ENCODE data around the gene C2CD2L. TPM values are rescaled to one million over a fixed set of nuclear protein-coding genes. Genes with fewer than 3 reads are reported as not detected.
"Not testable (repeated sequence)": the region's sequence is repeated elsewhere in the genome, so short reads cannot be mapped to it uniquely, and the experiment has no call there.

C2CD2L gene
- total RNA-seq, 1 experiment from 2014 or later: 7.8 TPM

DNA sequence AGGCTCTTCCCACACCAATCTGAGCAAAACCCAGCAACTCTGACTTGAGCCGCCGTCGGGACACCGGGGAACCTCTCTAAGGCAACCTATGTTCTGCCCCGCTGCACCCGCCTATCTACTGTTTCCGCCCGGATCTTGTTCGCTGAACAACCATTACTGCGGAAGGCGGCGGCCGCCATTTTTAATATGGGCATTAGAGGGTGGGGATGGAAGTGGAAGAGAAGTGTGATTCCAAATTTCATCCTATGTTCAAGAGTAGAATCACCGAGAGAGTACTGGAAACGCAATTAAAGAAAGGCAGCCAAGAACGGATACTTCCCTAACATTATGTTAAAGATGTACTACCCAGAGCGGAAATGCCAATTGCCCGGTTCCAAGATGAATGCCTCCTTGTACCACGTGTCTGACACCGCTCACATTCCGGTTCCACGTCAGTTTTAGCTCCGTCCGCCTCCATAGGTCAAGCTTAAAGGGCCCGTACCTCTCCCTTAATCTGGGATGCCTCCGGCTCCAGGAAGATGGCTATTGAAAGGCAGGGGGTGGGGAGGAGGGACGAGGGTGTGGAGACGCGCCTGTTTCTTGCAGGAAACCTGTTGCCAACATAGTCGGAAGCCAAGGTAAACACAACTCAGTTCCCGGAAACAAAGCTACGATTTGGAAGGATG lies 5.3 kb upstream of the C2CD2L start, which contains the start of gene DPAGT1:
TSS of gene DPAGT1 (minus strand) at position 95 of the 665 bp plus-strand sequence. CDS start 198 bp downstream, outside the sequence.
- intact Hi-C loops (cut with micrococcal nuclease; ENCODE audit: unreplicated experiment): loop anchor here (5.0 kb wide), 1 partner anchor 95 kb away; no protein-coding TSS in a partner anchor
- CTCF ChIA-PET: interaction anchor here (0.6 to 1.7 kb wide), 8 partner anchors 19 to 983 kb away, joined by 3 to 7 read pairs (median 6); partner anchors contain the start of genes CBL, HINFP and VPS11
- Mint-ChIP-seq H3K4me3 (ENCODE audit: low read depth, unreplicated experiment) (peak within 1 kb of the TSS; percentile 88), H3K36me3 (ENCODE audit: insufficient read depth, unreplicated experiment) (peaks cover 50% of the 10 kb centered on the region), H3K9me3 (ENCODE audit: low read depth, unreplicated experiment) (no peaks in the 10 kb centered on the region), H3K27me3 (ENCODE audit: unreplicated experiment) (no peaks in the 10 kb centered on the region), H3K4me1 (ENCODE audit: low read depth, unreplicated experiment) (peaks cover 9% of the 10 kb centered on the region), H3K27ac (ENCODE audit: unreplicated experiment) (peak within 1 kb of the TSS; percentile 98)
- peak; percentile 80 for DNase-seq
- TF ChIP-seq, protein P1, sequence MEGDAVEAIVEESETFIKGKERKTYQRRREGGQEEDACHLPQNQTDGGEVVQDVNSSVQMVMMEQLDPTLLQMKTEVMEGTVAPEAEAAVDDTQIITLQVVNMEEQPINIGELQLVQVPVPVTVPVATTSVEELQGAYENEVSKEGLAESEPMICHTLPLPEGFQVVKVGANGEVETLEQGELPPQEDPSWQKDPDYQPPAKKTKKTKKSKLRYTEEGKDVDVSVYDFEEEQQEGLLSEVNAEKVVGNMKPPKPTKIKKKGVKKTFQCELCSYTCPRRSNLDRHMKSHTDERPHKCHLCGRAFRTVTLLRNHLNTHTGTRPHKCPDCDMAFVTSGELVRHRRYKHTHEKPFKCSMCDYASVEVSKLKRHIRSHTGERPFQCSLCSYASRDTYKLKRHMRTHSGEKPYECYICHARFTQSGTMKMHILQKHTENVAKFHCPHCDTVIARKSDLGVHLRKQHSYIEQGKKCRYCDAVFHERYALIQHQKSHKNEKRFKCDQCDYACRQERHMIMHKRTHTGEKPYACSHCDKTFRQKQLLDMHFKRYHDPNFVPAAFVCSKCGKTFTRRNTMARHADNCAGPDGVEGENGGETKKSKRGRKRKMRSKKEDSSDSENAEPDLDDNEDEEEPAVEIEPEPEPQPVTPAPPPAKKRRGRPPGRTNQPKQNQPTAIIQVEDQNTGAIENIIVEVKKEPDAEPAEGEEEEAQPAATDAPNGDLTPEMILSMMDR (IDR thresholded peaks at IDR 0.05; ENCODE audit: unreplicated experiment): no peak
- BruUV-seq (replicated peaks): no TSS peak

DNA sequence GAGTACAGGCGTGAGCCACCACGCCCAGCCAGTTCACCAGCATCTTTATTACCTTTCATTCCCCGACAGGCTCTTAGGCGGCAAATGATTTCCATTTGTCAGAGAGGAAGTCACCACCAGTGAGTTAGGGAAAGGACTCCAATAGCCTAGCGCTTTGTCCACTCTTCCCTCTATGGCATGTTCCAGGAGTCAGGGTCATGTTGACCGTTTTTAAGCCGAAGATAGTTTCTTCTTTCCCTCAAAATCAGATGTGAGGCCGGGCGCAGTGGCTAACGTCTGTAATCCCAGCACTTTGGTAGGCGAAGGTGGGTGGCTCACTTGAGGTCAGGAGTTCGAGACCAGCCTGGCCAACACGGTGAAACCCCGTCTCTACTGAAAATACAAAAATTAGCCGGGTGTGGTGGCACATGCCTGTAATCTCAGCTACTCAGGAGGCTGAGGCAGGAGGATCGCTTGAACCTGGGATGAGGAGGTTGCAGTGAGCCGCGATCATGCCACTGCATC lies 3.9 kb upstream of the C2CD2L start:
- Mint-ChIP-seq H3K36me3 (ENCODE audit: insufficient read depth, unreplicated experiment) (peaks cover 51% of the 10 kb centered on the region), H3K4me3 (ENCODE audit: low read depth, unreplicated experiment) (peak overlapping the region; percentile 88)
- BruUV-seq (replicated peaks); H3K4me1 Mint-ChIP-seq (ENCODE audit: low read depth, unreplicated experiment); H3K27ac Mint-ChIP-seq (ENCODE audit: unreplicated experiment); H3K27me3 Mint-ChIP-seq (ENCODE audit: unreplicated experiment); H3K9me3 Mint-ChIP-seq (ENCODE audit: low read depth, unreplicated experiment); DNase-seq: not testable (repeated sequence)
- CTCF ChIA-PET: interaction anchor here (1.2 to 1.7 kb wide), 3 partner anchors 18 to 102 kb away, joined by 4 to 7 read pairs (median 7); partner anchors contain the start of genes CBL and HINFP
- intact Hi-C loops (cut with micrococcal nuclease; ENCODE audit: unreplicated experiment): loop anchor here (5.0 kb wide), 1 partner anchor 94 kb away; no protein-coding TSS in a partner anchor

DNA sequence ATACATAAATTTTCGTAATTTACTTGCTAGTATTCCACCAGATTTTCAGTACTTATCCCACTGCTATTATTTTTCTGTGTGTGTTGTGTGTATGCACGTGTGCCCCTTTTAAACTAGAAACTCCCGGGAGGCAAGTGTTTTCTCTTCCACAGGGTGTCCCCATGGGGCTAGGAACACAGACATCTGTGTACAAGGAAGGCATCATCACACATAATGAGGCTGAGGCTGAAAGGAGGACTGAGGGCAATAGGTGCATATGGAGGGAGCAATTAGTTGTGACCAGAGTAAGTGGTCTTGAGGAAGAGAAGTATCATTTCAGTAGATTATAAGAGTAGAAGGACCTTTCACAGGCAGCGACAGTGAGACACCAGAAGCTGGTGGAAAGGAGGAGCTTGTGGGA lies 3.4 kb upstream of the C2CD2L start:
- CTCF ChIA-PET: no interaction called here
- Mint-ChIP-seq H3K27ac (ENCODE audit: unreplicated experiment) (no peak overlapping the region), H3K4me3 (ENCODE audit: low read depth, unreplicated experiment) (no peak overlapping the region), H3K36me3 (ENCODE audit: insufficient read depth, unreplicated experiment) (peaks cover 57% of the 10 kb centered on the region), H3K4me1 (ENCODE audit: low read depth, unreplicated experiment) (peaks cover 14% of the 10 kb centered on the region), H3K27me3 (ENCODE audit: unreplicated experiment) (no peaks in the 10 kb centered on the region), H3K9me3 (ENCODE audit: low read depth, unreplicated experiment) (no peaks in the 10 kb centered on the region)
- TF ChIP-seq, protein P1 (IDR thresholded peaks at IDR 0.05; ENCODE audit: unreplicated experiment): no peak
- intact Hi-C loops (cut with micrococcal nuclease; ENCODE audit: unreplicated experiment): loop anchor here (5.0 kb wide), 1 partner anchor 94 kb away; no protein-coding TSS in a partner anchor
- no TSS peak for BruUV-seq (replicated peaks)
- no peak for DNase-seq

DNA sequence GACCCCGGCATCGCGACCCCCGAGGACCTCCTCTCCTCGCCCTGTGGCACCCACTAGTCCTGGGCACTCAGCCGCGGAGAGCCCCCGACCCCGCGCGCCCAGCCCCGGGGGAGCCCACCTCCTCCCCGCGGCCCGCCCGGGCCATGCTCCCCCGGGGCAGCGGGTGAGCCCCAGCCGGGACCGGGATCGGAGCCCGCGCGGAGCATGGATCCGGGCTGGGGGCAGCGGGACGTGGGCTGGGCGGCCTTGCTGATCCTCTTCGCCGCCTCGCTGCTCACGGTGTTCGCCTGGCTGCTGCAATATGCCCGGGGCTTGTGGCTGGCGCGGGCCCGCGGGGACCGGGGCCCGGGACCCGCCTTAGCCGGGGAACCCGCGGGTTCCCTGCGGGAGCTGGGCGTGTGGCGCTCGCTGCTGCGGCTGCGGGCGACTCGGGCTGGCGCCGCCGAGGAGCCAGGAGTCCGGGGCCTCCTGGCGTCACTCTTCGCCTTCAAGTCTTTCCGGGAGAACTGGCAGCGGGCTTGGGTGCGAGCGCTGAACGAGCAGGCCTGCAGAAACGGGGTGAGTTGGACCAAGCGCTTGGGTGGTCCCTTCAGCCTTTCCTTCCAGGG lies 498 bp downstream of the C2CD2L start:
- Mint-ChIP-seq H3K27me3 (ENCODE audit: unreplicated experiment) (no peaks in the 10 kb centered on the region), H3K9me3 (ENCODE audit: low read depth, unreplicated experiment) (no peaks in the 10 kb centered on the region), H3K4me1 (ENCODE audit: low read depth, unreplicated experiment) (peaks cover 13% of the 10 kb centered on the region), H3K4me3 (ENCODE audit: low read depth, unreplicated experiment) (peak overlapping the region; percentile 74), H3K27ac (ENCODE audit: unreplicated experiment) (no peak overlapping the region), H3K36me3 (ENCODE audit: insufficient read depth, unreplicated experiment) (peaks cover 32% of the 10 kb centered on the region)
- DNase-seq: no peak
- intact Hi-C loops (cut with micrococcal nuclease; ENCODE audit: unreplicated experiment): no loop called here
- TF ChIP-seq, protein P1 (IDR thresholded peaks at IDR 0.05; ENCODE audit: unreplicated experiment): no peak
- CTCF ChIA-PET: interaction anchor here (0.9 kb wide), 2 partner anchors 40 to 84 kb away, joined by 3 read pairs; partner anchors contain the start of gene VPS11
- no TSS peak for BruUV-seq (replicated peaks)
